ENCODE data around the gene GALR2. TPM values are rescaled to one million over a fixed set of nuclear protein-coding genes. Genes with fewer than 3 reads are reported as not detected.

GALR2 gene
- polyA plus RNA-seq, 2 of the 4 experiments (the other 2 are of a cell fraction), result 0.32 to 0.44 TPM

- no peak overlapping the region for H3K27ac ChIP-seq
- DNase-seq (ENCODE audit: low read depth in 1 of 2, low spot score in 1 of 2), result no peak
- no peak overlapping the region for H3K4me2 ChIP-seq
- no peaks in the 10 kb centered on the region for H3K9me3 ChIP-seq
- TF ChIP-seq NPAS2 (CRISPR knock-in tag; IDR thresholded peaks at IDR 0.05; ENCODE audit: borderline replicate concordance) (no peak), RAD21 (conservative IDR thresholded peaks at IDR 0.05 in 1 of 2, IDR thresholded peaks at IDR 0.05 in 1 of 2) (0 out of 5 replicates have a peak, but pooled peaks of 1 of the 2 experiments have one; percentile 6)
- POLR2A ChIA-PET, result no interaction called here
- WGBS (ENCODE audit: missing lambda C conversion rate), result 90% methylated on average over 22 of the region's 25 CpGs
- H3K4me3 ChIP-seq, result no peak overlapping the region
- FAIRE-seq, result no peak
- no peaks in the 10 kb centered on the region for H3K4me1 ChIP-seq
- CTCF ChIA-PET, result interaction anchor here (0.8 to 1.5 kb wide), 5 partner anchors 10 to 74 kb away, joined by 3 to 5 read pairs (median 4); partner anchors contain the start of genes EXOC7 and ZACN
- peak; percentile 35 to 79; a peak in 4 of 6 replicates for ATAC-seq
Observed at GRCh38 chr17:76088041-76088867, 13.7 kb downstream of the GALR2 start.

GRCh38 chr17:76088868-76089576 lies 14.4 kb downstream of the GALR2 start:
- Histone ChIP-seq H3K9me3 (no peaks in the 10 kb centered on the region), H3K4me1 (no peaks in the 10 kb centered on the region), H3K27ac (no peak overlapping the region), H3K4me2 (no peak overlapping the region), H3K4me3 (no peak overlapping the region)
- FAIRE-seq, result no peak
- ChIA-PET CTCF (interaction anchor here (0.7 to 1.5 kb wide), 9 partner anchors 10 to 201 kb away, joined by 3 to 5 read pairs (median 4); partner anchors contain the start of genes EXOC7 and ZACN), POLR2A (no interaction called here)
- TF ChIP-seq TFCP2L1 (CRISPR knock-in tag; IDR thresholded peaks at IDR 0.05) (no peak), BCL3 (IDR thresholded peaks at IDR 0.05) (no peak), CBX8 (IDR thresholded peaks at IDR 0.05) (no peak), HEYL (CRISPR knock-in tag; IDR thresholded peaks at IDR 0.05) (no peak), CEBPB (IDR thresholded peaks at IDR 0.05) (no peak), MAX (IDR thresholded peaks at IDR 0.05) (no peak), RCOR1 (IDR thresholded peaks at IDR 0.05; ENCODE audit: low read depth, low read length) (no peak), HES2 (IDR thresholded peaks at IDR 0.05) (no peak), REST (IDR thresholded peaks at IDR 0.05) (no peak), CBX2 (IDR thresholded peaks at IDR 0.05; ENCODE audit: borderline replicate concordance, low read depth) (no peak), NPAS2 (CRISPR knock-in tag; IDR thresholded peaks at IDR 0.05; ENCODE audit: borderline replicate concordance) (no peak), CHD2 (IDR thresholded peaks at IDR 0.05; ENCODE audit: low read length, partially characterized antibody) (no peak), CTCF (IDR thresholded peaks at IDR 0.05) (no peak), RFX5 (IDR thresholded peaks at IDR 0.05) (no peak), NR3C1 (IDR thresholded peaks at IDR 0.05) (no peak), FOXS1 (CRISPR knock-in tag; IDR thresholded peaks at IDR 0.05) (no peak), PBX3 (IDR thresholded peaks at IDR 0.05) (no peak), POLR2A (IDR thresholded peaks at IDR 0.05; ENCODE audit: low read length) (no peak)
- no peak for ATAC-seq
- DNase-seq (ENCODE audit: low read depth in 1 of 2, low spot score in 1 of 2), result no peak
- 96% methylated on average over 25 of the region's 25 CpGs for WGBS (ENCODE audit: missing lambda C conversion rate)

All from A549 (cell line).